K562 (cell line): ENCODE data around the gene MRPL55. TPM values are rescaled to one million over a fixed set of nuclear protein-coding genes. Genes with fewer than 3 reads are reported as not detected.
A peak's percentile ranks its signal among the peaks of the same experiment; 100 is the strongest.

Experiments used
- ATF2 ChIP-seq: sonication (generic); formaldehyde crosslinking; IDR thresholded peaks from 2 replicates; pipeline ENCODE4 v1.8.1; 2022; ENCODE audit warnings: missing genetic modification reagents
- BMI1 ChIP-seq: fragments of 150-350 bp; IDR thresholded peaks from 2 replicates; pipeline ENCODE4 v1.6.1; 2014; ENCODE audit warnings: low read length
- BRD9 ChIP-seq: fragments of 450-650 bp; IDR thresholded peaks from 2 replicates; pipeline ENCODE4 v1.6.1; 2018; ENCODE audit warnings: low read depth; ENCODE audit not compliant: partially characterized antibody
- CBX1 ChIP-seq: sonication (generic); IDR thresholded peaks from 2 replicates; pipeline ENCODE4 v1.6.1; 2016; ENCODE audit warnings: antibody characterized with exemption, low read depth, mild to moderate bottlenecking
- CHD4 ChIP-seq: fragments of 200-600 bp; sonication (generic); IDR thresholded peaks from 3 replicates; pipeline ENCODE4 v1.6.1; 2012; ENCODE audit warnings: low read depth, mild to moderate bottlenecking, mixed read lengths, low read length, inconsistent platforms; ENCODE audit not compliant: insufficient read depth, insufficient replicate concordance, poor library complexity, severe bottlenecking
- CTCF ChIP-seq, 3 experiments: IDR thresholded peaks in 2 of 3; conservative IDR thresholded peaks in 1 of 3; 2 replicates each; pipeline ENCODE4 v1.5.1; 2011 to 2012; ENCODE audit warnings: low read length in 3 of 3, mild to moderate bottlenecking in 3 of 3, control low read depth in 2 of 3, improper control_type of control experiment in 1 of 3, inconsistent platforms in 1 of 3, low read depth in 1 of 3, mixed read lengths in 1 of 3, moderate library complexity in 1 of 3; ENCODE audit not compliant: insufficient read depth in 2 of 3
- CXXC5 ChIP-seq: fragments of 250-450 bp; sonication (Bioruptor Pico); IDR thresholded peaks from 2 replicates; pipeline ENCODE4 v1.8.0; 2022; ENCODE audit warnings: inconsistent platforms, mild to moderate bottlenecking, moderate library complexity
- EZH2 ChIP-seq: IDR thresholded peaks from 2 replicates; pipeline ENCODE4 v1.6.1; 2012; ENCODE audit warnings: low read depth, mild to moderate bottlenecking, inconsistent platforms, low read length, borderline replicate concordance
- HDGF ChIP-seq: fragments of 450-650 bp; IDR thresholded peaks from 2 replicates; pipeline ENCODE4 v1.6.1; 2016
- MEIS2 ChIP-seq: fragments of 450-650 bp; IDR thresholded peaks from 2 replicates; pipeline ENCODE4 v1.6.1; 2014; ENCODE audit warnings: mild to moderate bottlenecking; ENCODE audit not compliant: partially characterized antibody
- NCOR1 ChIP-seq: fragments of 450-650 bp; IDR thresholded peaks from 2 replicates; pipeline ENCODE4 v1.6.1; 2016; ENCODE audit warnings: mild to moderate bottlenecking, moderate library complexity
- RFX5 ChIP-seq: IDR thresholded peaks from 2 replicates; pipeline ENCODE4 v1.6.1; 2011; ENCODE audit warnings: low read depth, mild to moderate bottlenecking, improper control_type of control experiment, low read length
- ZBTB40 ChIP-seq, 2 experiments: fragments of 450-650 bp in 1 of 2; sonication (generic) in 1 of 2; formaldehyde crosslinking in 1 of 2; IDR thresholded peaks; 2 replicates each; pipeline versions ENCODE4 v1.7.1 to v1.9.0; 2016 to 2022; ENCODE audit warnings: inconsistent platforms in 1 of 2, mild to moderate bottlenecking in 1 of 2, missing genetic modification reagents in 1 of 2
- ZNF24 ChIP-seq: fragments of 450-650 bp; IDR thresholded peaks from 2 replicates; pipeline ENCODE4 v1.6.1; 2016
- ZNF551 ChIP-seq: fragments of 250-450 bp; sonication (Bioruptor Pico); IDR thresholded peaks from 2 replicates; pipeline ENCODE4 v1.5.0; 2021; ENCODE audit warnings: mild to moderate bottlenecking, moderate library complexity
- polyA plus RNA-seq, 8 experiments: library from polyadenylated mRNA; depleted of rRNA in 4 of 8; stranded (reverse) in 5 of 8; unstranded in 3 of 8; fragments of >200 nt; fragmentation: Nextera tagmentation in 2 of 8; fragmentation: Illumina TruSeq in 1 of 8; extraction: Ambion mirVana in 2 of 8; extraction: Trizol in 1 of 8; gene quantifications; 2 replicates each; pipeline versions ENCODE4 v1.2.1 to v1.2.3, GENCODE V29; 2011 to 2014; ENCODE audit warnings: inconsistent platforms in 1 of 8, missing spikeins in 1 of 8
- total RNA-seq, 7 experiments: library from RNA; depleted of rRNA in 6 of 7; stranded (reverse); fragments of >200 nt in 6 of 7; fragmentation: Illumina TruSeq in 2 of 7; extraction: Trizol in 2 of 7; gene quantifications; 2 replicates each; pipeline versions ENCODE4 v1.2.1 to v1.2.3, GENCODE V29; 2011 to 2021; ENCODE audit warnings: low replicate concordance in 1 of 7

MRPL55 gene
- total and polyA plus RNA-seq, 9 of the 15 experiments (the other 6 are each of a cell fraction or from before 2014, with no cell fraction given): 34.9 to 228 (median 81.0) TPM

GRCh38 chr1:228085287-228085951, 23.7 kb downstream of the MRPL55 start (continued):
- TF ChIP-seq BMI1 (no peak), HDGF (peak; percentile 23; the same call in 1 of the 2 replicates), EZH2 (no peak), CHD4 (no peak), CTCF (IDR thresholded peaks at IDR 0.05 in 2 of 3, conservative IDR thresholded peaks at IDR 0.05 in 1 of 3; ENCODE audit: insufficient read depth in 2 of 3, low read depth in 1 of 3, low read length in 3 of 3) (no peak), MEIS2 (peak; percentile 69), RFX5 (no peak), ATF2 (no peak), ZBTB40 (IDR thresholded peaks at IDR 0.05) (no peak), ZBTB40 (CRISPR knock-in tag; IDR thresholded peaks at IDR 0.05) (no peak), ZNF551 (CRISPR knock-in tag) (no peak), BRD9 (no peak), CBX1 (no peak), ZNF24 (no peak), NCOR1 (peak; percentile 80), CXXC5 (CRISPR knock-in tag) (peak; percentile 28; the same call in 1 of the 2 replicates)
